ENCODE measurements around the gene NCOA7. TPM values are rescaled to one million over a fixed set of nuclear protein-coding genes. Genes with fewer than 3 reads are reported as not detected.

NCOA7 gene
- total RNA-seq, 4 donors from 2014 or later: 9.0 to 36.2 (median 21.8) TPM

DNA sequence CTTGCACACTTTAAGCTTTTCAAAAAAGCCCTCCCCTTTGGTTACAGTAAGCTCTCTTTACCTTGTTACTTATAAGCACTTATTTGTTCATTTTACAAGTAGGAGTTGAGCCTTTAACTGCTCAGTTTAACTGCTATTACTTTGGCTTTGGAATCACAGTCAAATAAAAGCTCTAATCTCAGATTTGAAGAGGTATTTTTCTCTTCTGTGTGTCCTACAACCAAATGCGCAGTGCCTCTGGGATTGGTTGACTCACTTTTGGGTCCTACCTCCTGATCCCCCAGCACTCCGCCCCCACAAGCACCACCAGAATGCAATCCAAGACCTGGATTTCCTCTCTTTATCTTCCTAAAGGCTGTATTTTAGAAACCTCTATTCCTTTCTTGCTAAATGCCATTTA, 2.5 kb downstream of the NCOA7 start:
- intact Hi-C loops (cut with DNase I): no loop called here

GRCh38 chr6:125793863-125794262, 3.1 kb downstream of the NCOA7 start:
- H3K27ac ChIP-seq: peak overlapping the region in 2 of 3 donors; percentile 2 to 20
- no peaks in the 10 kb centered on the region for H3K36me3 ChIP-seq
- peaks cover 14 to 29% of the 10 kb centered on the region in 2 donors for H3K4me1 ChIP-seq
- TF ChIP-seq POLR2A (IDR thresholded peaks at IDR 0.05) (no peak), CTCF (IDR thresholded peaks at IDR 0.05) (no peak)
- H3K27me3 ChIP-seq: no peaks in the 10 kb centered on the region
- intact Hi-C loops (cut with DNase I): no loop called here
- no peak overlapping the region for H3K4me3 ChIP-seq (replicated peaks in 1 of 3)
- WGBS, 2 donors: 76 to 86% methylated on average over 3 of the region's 3 CpGs
- no peaks in the 10 kb centered on the region for H3K9me3 ChIP-seq
- DNase-seq: no peak

More for the DNA sequence above, 2.5 kb downstream of the NCOA7 start:
- Histone ChIP-seq H3K27ac (peak overlapping the region in 1 of 3 donors; percentile 20), H3K9me3 (no peaks in the 10 kb centered on the region), H3K4me1 (peaks cover 14 to 32% of the 10 kb centered on the region in 2 donors), H3K4me3 (replicated peaks in 1 of 3) (no peak overlapping the region), H3K36me3 (no peaks in the 10 kb centered on the region), H3K27me3 (no peaks in the 10 kb centered on the region)
- DNase-seq: no peak
- no peak for TF ChIP-seq CTCF (IDR thresholded peaks at IDR 0.05)
- no peak for TF ChIP-seq POLR2A (IDR thresholded peaks at IDR 0.05)
- 80 to 84% methylated on average over 2 of the region's 2 CpGs for WGBS, 2 donors

- intact Hi-C loops (cut with DNase I): no loop called here
- no peaks in the 10 kb centered on the region for H3K36me3 ChIP-seq
- no peak for DNase-seq
- H3K4me1 ChIP-seq: peaks cover 12 to 22% of the 10 kb centered on the region in 2 donors
- no peak overlapping the region for H3K4me3 ChIP-seq (replicated peaks in 1 of 3)
- no peaks in the 10 kb centered on the region for H3K9me3 ChIP-seq
- no peak overlapping the region for H3K27ac ChIP-seq
- H3K27me3 ChIP-seq: no peaks in the 10 kb centered on the region
- WGBS, 2 donors: 94 to 97% methylated on average over 5 of the region's 5 CpGs
- TF ChIP-seq CTCF (IDR thresholded peaks at IDR 0.05) (no peak), POLR2A (IDR thresholded peaks at IDR 0.05) (no peak)
Measured at GRCh38 chr6:125794342-125795137, 3.8 kb downstream of the NCOA7 start.

DNA sequence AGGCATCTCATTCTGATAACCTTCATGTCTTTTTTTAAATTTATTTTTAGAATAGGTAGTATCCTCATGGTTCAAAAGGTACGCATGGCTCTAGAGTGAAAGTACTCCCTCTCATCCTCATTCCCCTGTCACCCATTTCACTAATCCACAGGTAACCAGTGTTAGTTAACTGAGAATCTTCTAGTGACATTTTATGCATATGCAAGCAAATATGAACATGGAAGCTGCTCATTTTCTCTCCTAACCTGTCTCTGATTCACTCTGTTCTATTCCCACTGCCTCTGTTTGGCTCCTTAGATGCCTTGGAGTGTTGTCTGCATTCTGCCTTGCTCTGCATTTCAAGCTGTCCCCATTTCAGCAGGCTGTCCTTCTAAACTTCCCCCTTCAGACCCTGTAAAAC, 4.5 kb downstream of the NCOA7 start:
- DNase-seq: no peak
- Histone ChIP-seq H3K4me1 (peaks cover 6 to 15% of the 10 kb centered on the region in 2 donors), H3K9me3 (no peaks in the 10 kb centered on the region), H3K36me3 (no peaks in the 10 kb centered on the region), H3K4me3 (replicated peaks in 1 of 3) (no peak overlapping the region), H3K27me3 (no peaks in the 10 kb centered on the region), H3K27ac (no peak overlapping the region)
- TF ChIP-seq POLR2A (IDR thresholded peaks at IDR 0.05) (no peak), CTCF (IDR thresholded peaks at IDR 0.05) (no peak)
- intact Hi-C loops (cut with DNase I): no loop called here
- WGBS, 2 donors: 94 to 95% methylated on average over 1 of the region's 1 CpG

- no peak for TF ChIP-seq CTCF (IDR thresholded peaks at IDR 0.05)
- TF ChIP-seq POLR2A (IDR thresholded peaks at IDR 0.05): no peak
- no peaks in the 10 kb centered on the region for H3K27me3 ChIP-seq
- H3K36me3 ChIP-seq: no peaks in the 10 kb centered on the region
- intact Hi-C loops (cut with DNase I): no loop called here
- peaks cover 6 to 15% of the 10 kb centered on the region in 2 donors for H3K4me1 ChIP-seq
- peak overlapping the region in 2 of 3 donors; percentile 26 to 31 for H3K27ac ChIP-seq
- H3K9me3 ChIP-seq: no peaks in the 10 kb centered on the region
- H3K4me3 ChIP-seq (replicated peaks in 1 of 3): no peak overlapping the region
- no peak for DNase-seq
- WGBS, 2 donors: 94 to 95% methylated on average over 3 of the region's 3 CpGs
Measured at GRCh38 chr6:125797120-125797885, 6.5 kb downstream of the NCOA7 start.

Measured in thyroid gland (tissue), 4 donors.